ENCODE results near the gene MTG1. TPM values are rescaled to one million over a fixed set of nuclear protein-coding genes. Genes with fewer than 3 reads are reported as not detected.

MTG1 gene
- total and polyA plus RNA-seq, 2 donors (not counting 1 experiment from before 2014, with no cell fraction given), result 90.0 to 117 TPM

DNA sequence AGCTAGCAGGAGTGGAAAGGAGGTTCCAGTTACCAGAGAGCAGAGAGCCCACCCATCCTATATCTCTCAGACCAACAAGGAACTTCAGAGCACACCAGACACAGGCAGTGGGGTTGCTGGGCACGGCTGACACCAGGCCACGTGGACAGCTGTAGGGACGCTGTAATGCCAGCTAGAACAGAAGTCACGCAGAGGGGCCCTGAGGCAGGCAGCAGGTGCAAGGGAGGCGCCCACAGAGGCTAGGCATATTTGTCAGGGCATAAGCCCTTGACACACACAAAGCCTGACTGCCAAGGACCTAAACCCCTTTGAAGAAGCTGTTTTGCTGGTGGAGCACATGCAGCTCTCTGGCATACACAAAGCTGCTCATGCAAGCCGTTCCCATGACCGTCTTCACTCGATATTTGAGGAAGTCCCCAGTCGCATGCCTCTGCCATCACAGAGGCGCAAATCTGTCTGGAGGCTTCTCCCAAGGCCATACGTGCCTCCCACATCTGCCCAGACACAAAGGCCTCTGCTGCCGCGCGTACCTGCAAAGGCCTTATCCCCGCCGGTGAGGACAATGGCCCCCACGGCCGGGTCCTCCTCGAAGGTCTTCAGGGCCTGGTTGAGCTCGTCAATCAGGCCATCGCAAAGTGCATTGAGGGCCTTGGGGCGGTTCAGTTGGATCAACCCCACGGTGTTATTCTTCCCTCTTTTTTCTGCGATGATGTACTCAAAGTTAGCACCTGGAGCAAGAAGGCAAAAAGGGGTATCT lies 23.7 kb upstream of the MTG1 start:
- H3K9me3 ChIP-seq (ENCODE audit: control extremely low read depth in 1 of 3, control insufficient read depth in 2 of 3, insufficient read depth in 1 of 3, low read length in 2 of 3), result no peaks in the 10 kb centered on the region
- WGBS (ENCODE audit: insufficient coverage), result 93% methylated on average over 23 of the region's 24 CpGs
- peak overlapping the region; percentile 21 for H3K4me3 Mint-ChIP-seq
- no peaks in the 10 kb centered on the region for H3K27me3 Mint-ChIP-seq
- CTCF ChIA-PET, result interaction anchor here (1.0 kb wide), 1 partner anchor 11 kb away, joined by 3 read pairs; no protein-coding TSS in a partner anchor
- H3K9me3 Mint-ChIP-seq (ENCODE audit: insufficient read depth), result no peaks in the 10 kb centered on the region
- no peak overlapping the region for H3K4me3 ChIP-seq (ENCODE audit: control extremely low read depth in 1 of 5, extremely low read depth in 1 of 5, insufficient read depth in 1 of 5, low read depth in 2 of 5, low read length in 4 of 5)
- no peak overlapping the region for H3K27ac Mint-ChIP-seq
- TF ChIP-seq EZH2 (IDR thresholded peaks at IDR 0.05; ENCODE audit: borderline replicate concordance, insufficient read depth, low read depth, low read length, poor library complexity, severe bottlenecking), result no peak
- TF ChIP-seq, protein P1, sequence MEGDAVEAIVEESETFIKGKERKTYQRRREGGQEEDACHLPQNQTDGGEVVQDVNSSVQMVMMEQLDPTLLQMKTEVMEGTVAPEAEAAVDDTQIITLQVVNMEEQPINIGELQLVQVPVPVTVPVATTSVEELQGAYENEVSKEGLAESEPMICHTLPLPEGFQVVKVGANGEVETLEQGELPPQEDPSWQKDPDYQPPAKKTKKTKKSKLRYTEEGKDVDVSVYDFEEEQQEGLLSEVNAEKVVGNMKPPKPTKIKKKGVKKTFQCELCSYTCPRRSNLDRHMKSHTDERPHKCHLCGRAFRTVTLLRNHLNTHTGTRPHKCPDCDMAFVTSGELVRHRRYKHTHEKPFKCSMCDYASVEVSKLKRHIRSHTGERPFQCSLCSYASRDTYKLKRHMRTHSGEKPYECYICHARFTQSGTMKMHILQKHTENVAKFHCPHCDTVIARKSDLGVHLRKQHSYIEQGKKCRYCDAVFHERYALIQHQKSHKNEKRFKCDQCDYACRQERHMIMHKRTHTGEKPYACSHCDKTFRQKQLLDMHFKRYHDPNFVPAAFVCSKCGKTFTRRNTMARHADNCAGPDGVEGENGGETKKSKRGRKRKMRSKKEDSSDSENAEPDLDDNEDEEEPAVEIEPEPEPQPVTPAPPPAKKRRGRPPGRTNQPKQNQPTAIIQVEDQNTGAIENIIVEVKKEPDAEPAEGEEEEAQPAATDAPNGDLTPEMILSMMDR (IDR thresholded peaks at IDR 0.05), result no peak
- POLR2A ChIA-PET, result no interaction called here
- H3K36me3 ChIP-seq (replicated peaks in 1 of 2; ENCODE audit: control extremely low read depth in 1 of 2, control insufficient read depth in 1 of 2, extremely low read depth in 1 of 2, insufficient read depth in 2 of 2, low read length in 1 of 2), result peaks cover 0 to 43% of the 10 kb centered on the region in 2 experiments
- H3K4me1 ChIP-seq (ENCODE audit: control insufficient read depth in 2 of 2, insufficient read depth in 2 of 2, low read length in 2 of 2), result peaks cover 10 to 18% of the 10 kb centered on the region in 2 donors
- H3K4me2 ChIP-seq (replicated peaks; ENCODE audit: low read depth, low read length, poor library complexity, severe bottlenecking), result no peak overlapping the region
- intact Hi-C loops (cut with micrococcal nuclease), result loop anchor here (5.0 kb wide), 1 partner anchor 108 kb away; no protein-coding TSS in a partner anchor
- no peaks in the 10 kb centered on the region for H3K79me2 ChIP-seq (ENCODE audit: control insufficient read depth, insufficient read depth, low read length)
- no peaks in the 10 kb centered on the region for H3K27me3 ChIP-seq (replicated peaks in 1 of 4; ENCODE audit: control extremely low read depth in 1 of 4, control insufficient read depth in 3 of 4, insufficient read depth in 4 of 4, low read length in 3 of 4)
- peaks cover 15% of the 10 kb centered on the region for H3K4me1 Mint-ChIP-seq
- H3K9ac ChIP-seq (ENCODE audit: low read length), result no peak overlapping the region
- H2AFZ ChIP-seq (ENCODE audit: insufficient read depth, low read depth, low read length, poor library complexity, severe bottlenecking), result no peak overlapping the region
- H4K20me1 ChIP-seq (ENCODE audit: control insufficient read depth, insufficient read depth, low read length, poor library complexity, severe bottlenecking), result peaks cover 5% of the 10 kb centered on the region
- DNase-seq, result no peak
- H3K27ac ChIP-seq (ENCODE audit: low read length in 2 of 2), result no peak overlapping the region
- ATAC-seq (ENCODE audit: low read depth), result no peak

DNA sequence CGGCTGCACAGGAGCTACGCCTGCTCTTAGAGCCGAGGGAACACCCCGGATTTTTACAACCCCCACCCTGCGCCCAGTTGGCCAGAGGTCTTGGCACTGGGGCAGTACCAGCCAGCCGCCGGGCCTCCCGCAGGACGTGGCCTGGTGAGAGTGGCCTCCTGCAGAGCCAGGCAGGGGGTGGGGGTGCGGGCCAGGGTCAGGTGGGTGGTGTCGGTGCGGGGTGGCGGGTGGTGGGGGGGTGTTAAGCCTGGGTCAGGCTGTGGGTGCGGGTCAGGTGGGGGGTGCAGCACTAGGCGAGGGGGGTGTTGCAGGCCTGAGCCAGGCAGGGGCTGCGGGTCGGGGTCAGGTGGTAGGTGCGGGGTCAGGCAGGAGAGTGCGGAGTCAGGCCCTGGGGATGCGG lies 21.4 kb upstream of the MTG1 start:
- H3K9me3 ChIP-seq (ENCODE audit: control extremely low read depth in 1 of 3, control insufficient read depth in 2 of 3, insufficient read depth in 1 of 3, low read length in 2 of 3), result no peaks in the 10 kb centered on the region
- POLR2A ChIA-PET, result interaction anchor here (1.3 kb wide), 1 partner anchor 18 kb away, joined by 5 read pairs; no protein-coding TSS in a partner anchor
- no peaks in the 10 kb centered on the region for H3K79me2 ChIP-seq (ENCODE audit: control insufficient read depth, insufficient read depth, low read length)
- H3K4me3 ChIP-seq (ENCODE audit: control extremely low read depth in 1 of 5, extremely low read depth in 1 of 5, insufficient read depth in 1 of 5, low read depth in 2 of 5, low read length in 4 of 5), result no peak overlapping the region
- CTCF ChIA-PET, result interaction anchor here (0.8 to 1.2 kb wide), 2 partner anchors 11 to 43 kb away, joined by 3 to 7 read pairs; no protein-coding TSS in a partner anchor
- H3K27ac Mint-ChIP-seq, result no peak overlapping the region
- H3K4me1 Mint-ChIP-seq, result peaks cover 16% of the 10 kb centered on the region
- H3K9ac ChIP-seq (ENCODE audit: low read length), result no peak overlapping the region
- peaks cover 0 to 25% of the 10 kb centered on the region in 2 experiments for H3K36me3 ChIP-seq (replicated peaks in 1 of 2; ENCODE audit: control extremely low read depth in 1 of 2, control insufficient read depth in 1 of 2, extremely low read depth in 1 of 2, insufficient read depth in 2 of 2, low read length in 1 of 2)
- no peak for TF ChIP-seq EZH2 (IDR thresholded peaks at IDR 0.05; ENCODE audit: borderline replicate concordance, insufficient read depth, low read depth, low read length, poor library complexity, severe bottlenecking)
- TF ChIP-seq, protein P1 (IDR thresholded peaks at IDR 0.05), result no peak
- H3K27me3 Mint-ChIP-seq, result no peaks in the 10 kb centered on the region
- no peaks in the 10 kb centered on the region for H3K9me3 Mint-ChIP-seq (ENCODE audit: insufficient read depth)
- no peaks in the 10 kb centered on the region for H3K27me3 ChIP-seq (replicated peaks in 1 of 4; ENCODE audit: control extremely low read depth in 1 of 4, control insufficient read depth in 3 of 4, insufficient read depth in 4 of 4, low read length in 3 of 4)
- H3K4me3 Mint-ChIP-seq, result peak overlapping the region; percentile 84
- intact Hi-C loops (cut with micrococcal nuclease), result loop anchor here (5.0 kb wide), 1 partner anchor 110 kb away; no protein-coding TSS in a partner anchor
- H3K4me2 ChIP-seq (replicated peaks; ENCODE audit: low read depth, low read length, poor library complexity, severe bottlenecking), result peak overlapping the region; percentile 81
- no peak overlapping the region for H2AFZ ChIP-seq (ENCODE audit: insufficient read depth, low read depth, low read length, poor library complexity, severe bottlenecking)
- peaks cover 10 to 21% of the 10 kb centered on the region in 2 donors for H3K4me1 ChIP-seq (ENCODE audit: control insufficient read depth in 2 of 2, insufficient read depth in 2 of 2, low read length in 2 of 2)
- H3K27ac ChIP-seq (ENCODE audit: low read length in 2 of 2), result no peak overlapping the region
- DNase-seq (no peak), ATAC-seq (ENCODE audit: low read depth) (no peak)
- H4K20me1 ChIP-seq (ENCODE audit: control insufficient read depth, insufficient read depth, low read length, poor library complexity, severe bottlenecking), result peaks cover 5% of the 10 kb centered on the region
- 71% methylated on average over 13 of the region's 20 CpGs for WGBS (ENCODE audit: insufficient coverage)

All from B cell (primary cell).